ENCODE measurements around the gene GPATCH1.

Gene GPATCH1

DNA sequence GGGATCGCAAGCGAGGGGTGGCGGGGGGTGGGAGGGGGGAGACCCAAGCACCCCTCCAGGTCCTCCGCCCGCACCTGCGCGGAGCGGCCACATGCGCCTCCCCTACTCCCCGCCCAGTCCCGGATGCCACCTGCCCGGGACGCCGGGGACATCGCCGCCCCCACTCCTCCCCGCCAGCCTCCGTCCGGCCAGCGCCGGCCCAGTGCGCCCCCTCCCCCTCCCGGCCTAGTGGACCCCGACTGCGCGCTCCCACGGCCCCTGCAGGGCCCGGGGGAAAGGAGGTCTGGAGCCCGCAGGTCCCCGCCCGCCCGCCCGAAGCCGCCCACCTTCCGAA, 16.6 kb upstream of the GPATCH1 start:
- no peak for DNase-seq (ENCODE audit: low read depth)

DNA sequence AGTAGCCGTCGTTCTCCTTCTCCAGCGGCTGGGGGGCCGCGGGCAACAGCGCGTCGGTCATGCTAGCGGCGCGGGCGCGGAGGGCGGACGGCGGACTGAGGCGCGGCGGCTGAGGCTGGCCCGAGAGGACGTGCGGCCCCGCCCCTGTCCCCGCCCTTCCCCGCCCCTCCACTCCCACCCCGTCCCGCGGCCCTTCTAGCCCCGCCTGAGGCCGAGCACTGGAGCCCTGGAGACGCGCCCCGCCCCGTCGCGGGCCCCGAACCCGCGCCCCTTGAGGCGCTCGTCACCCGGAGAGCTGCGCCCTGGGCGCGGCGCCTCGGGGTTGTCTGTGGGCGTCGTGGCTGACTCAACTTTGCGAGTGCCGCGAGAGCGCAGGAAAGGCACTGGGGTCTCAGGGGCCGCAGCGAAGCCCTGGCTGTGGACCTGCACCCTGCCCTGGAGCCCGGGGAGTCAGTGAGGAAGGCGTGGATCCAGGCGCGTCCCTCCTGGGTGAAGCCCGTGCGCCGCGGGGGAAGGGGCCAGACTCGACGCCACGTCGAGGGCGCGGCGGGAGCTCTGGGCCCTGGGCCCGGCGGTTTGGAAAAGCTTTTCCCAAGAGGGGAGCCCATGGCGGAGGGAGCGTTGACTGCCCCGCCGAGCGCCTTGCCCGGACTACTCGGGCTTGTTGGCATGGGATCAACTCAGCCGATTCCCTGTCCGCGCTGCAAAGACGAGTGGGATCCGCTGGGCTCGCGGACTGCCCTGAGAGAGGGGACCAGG, 16.0 kb upstream of the GPATCH1 start, which contains the start of gene RHPN2:
Gene RHPN2, minus strand, starts transcription at position 97 of the 759 bp plus-strand sequence. Its CDS starts 36 bp downstream, at position 61.
- peak; percentile 53 for DNase-seq (ENCODE audit: low read depth)

DNA sequence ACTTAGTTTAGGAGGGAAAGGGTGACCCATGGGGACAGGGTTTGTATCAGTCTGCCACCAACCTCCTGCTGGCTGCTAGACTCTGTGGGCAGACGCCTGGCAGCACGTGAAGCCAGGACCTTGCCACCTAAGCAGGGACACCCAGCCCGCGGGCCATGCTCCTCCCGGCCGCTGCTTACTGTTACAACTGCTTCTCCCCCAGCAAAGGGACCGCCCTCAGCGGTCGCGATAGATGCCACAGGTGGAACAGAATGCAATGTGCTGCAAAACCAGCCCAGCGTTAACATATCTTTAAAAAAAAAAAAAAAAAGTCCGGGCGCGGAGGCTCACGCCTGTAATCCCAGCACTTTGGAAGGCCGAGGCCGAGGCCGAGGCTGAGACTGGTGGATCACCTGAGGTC, 14.4 kb upstream of the GPATCH1 start:
- no peak for DNase-seq (ENCODE audit: low read depth)

DNA sequence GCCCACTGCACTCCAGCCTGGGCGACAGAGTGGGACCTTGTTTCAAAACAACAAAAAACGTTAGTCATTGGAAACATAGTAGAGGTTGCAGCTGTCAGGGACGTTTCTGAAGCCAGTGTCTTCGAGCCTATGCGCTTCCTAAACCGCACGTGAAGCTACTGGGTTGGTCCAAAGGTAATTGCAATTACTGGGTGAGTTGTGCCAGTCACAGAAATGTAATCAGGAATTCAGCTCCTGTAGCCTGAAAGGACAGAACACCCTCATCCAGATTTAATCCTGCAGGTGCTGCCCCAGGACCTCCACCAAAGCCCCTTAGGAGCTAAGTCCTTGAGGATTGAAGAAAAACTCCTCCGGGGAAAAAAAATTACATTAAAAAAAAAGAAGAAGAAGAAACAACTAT, 13.9 kb upstream of the GPATCH1 start:
- no peak for DNase-seq (ENCODE audit: low read depth)

DNA sequence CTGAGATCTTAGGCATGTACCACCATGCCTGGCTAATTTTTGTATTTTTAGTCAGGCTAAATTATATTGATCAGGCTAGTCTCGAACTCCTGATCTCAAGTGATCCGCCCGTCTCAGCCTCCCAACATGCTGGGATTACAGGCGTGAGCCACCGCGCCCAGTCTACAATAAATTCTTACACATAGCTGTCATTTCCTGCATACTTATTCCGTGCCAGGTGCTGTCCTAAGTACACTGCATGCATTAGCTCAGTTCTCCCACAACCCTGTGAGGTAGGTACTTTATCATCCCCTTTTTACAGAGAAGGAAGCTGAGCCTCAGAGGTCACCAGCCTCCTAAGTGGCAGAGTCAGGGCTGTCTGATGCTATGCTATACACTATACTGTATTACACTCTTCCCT, 9.1 kb upstream of the GPATCH1 start:
- no peak for DNase-seq (ENCODE audit: low read depth)

DNA sequence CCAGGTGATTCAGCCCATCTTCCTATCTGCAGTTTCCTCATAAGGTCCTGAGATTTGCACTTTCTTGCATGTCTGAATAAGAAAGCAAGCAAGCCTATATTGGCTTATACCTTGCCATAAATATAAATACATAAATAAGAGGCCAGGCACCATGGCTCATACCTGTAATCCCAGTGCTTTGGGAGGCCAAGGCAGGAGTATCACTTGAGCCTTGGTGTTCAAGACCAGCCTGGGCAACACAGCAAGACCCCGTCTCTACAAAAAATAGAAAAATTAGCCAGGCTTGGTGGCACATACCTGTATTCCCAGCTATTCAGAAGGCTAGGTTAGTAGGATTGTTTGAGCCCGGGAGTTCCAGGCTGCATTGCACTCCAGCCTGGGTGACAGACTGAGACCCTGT, 5.5 kb upstream of the GPATCH1 start:
- DNase-seq (ENCODE audit: low read depth) = no peak

DNA sequence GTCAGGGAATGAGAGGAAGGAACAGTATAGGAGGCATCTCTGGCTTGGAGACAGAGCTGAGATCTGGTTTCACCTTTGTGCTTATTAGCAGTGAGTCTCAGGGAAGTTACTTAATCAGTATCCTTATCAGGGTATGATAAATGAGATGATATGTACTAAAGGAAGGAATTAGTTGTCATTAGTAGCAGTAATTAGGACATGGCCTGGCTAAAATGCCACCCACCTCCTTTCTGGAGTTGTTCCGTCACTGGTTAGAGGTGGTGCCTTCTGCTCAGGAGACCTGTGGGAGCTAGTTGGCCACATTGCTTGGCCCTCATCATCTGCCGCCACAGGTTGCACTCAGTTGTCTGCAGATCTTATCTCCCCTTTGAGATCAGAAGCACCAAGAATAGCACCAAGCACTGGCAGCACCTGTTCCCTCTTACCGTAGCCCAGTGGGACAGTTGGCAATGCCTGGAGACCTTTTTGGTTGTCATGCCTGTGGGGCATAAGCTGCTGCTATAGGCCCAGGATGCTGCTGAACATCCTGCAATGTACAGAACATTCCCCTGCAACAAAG, 4.7 kb downstream of the GPATCH1 start:
- no peak for DNase-seq (ENCODE audit: low read depth)

DNA sequence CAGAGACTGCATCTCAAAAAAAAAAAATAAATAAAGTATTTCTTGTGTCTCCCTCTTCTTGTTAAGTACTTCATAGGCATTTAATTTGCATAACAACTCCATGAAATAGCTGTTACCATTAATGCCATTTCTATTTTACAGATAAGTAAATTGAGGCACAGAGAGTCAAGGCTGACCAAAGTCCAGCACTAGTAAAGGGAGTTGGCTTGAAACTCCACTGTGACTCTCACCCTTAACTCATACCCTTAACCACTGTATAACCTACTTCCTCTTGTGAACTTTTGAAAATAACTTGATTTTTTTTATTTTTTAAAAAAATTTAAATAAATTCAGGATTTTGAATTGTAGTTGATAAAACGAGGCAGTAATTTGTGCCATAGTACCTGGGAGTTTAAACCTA, 6.0 kb downstream of the GPATCH1 start:
- no peak for DNase-seq (ENCODE audit: low read depth)

DNA sequence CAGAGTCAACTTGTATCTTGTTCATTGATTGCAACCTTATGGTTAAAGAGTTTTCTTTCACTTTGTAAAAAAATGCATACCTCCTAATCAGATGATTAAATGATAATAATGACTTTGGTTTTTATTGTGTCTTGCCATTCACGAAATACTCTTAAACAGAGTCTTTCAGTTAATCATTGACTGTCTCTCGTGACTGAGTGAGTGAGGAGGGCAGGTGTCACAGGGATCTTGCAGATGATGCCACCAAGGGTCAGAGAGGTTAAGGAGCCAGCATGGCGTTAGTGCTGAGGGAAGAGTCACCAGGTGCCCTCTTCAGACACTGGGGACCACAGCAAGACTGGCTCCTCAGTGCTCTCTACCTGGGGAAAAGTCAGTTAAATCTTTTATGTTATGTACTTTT, 8.0 kb downstream of the GPATCH1 start:
- no peak for DNase-seq (ENCODE audit: low read depth)

DNA sequence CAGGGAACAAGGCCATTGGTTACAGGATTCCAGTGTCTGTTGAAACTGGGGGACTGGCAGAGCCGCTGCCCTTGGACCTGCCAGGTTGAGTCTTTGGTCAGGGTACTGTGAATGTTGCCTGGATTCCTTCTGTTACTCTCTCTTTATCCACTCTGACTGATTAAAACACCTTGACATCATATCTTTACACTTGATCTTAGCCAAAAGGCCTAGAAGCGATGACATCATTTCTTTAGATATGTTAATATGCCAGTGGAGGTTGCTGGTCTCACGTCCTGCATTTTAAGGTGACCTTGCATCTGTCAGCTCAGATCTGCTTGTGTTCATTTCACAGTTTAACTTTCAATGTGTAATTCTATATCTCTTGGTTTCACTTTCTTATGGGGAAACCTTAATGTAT, 9.2 kb downstream of the GPATCH1 start:
- no peak for DNase-seq (ENCODE audit: low read depth)

DNA sequence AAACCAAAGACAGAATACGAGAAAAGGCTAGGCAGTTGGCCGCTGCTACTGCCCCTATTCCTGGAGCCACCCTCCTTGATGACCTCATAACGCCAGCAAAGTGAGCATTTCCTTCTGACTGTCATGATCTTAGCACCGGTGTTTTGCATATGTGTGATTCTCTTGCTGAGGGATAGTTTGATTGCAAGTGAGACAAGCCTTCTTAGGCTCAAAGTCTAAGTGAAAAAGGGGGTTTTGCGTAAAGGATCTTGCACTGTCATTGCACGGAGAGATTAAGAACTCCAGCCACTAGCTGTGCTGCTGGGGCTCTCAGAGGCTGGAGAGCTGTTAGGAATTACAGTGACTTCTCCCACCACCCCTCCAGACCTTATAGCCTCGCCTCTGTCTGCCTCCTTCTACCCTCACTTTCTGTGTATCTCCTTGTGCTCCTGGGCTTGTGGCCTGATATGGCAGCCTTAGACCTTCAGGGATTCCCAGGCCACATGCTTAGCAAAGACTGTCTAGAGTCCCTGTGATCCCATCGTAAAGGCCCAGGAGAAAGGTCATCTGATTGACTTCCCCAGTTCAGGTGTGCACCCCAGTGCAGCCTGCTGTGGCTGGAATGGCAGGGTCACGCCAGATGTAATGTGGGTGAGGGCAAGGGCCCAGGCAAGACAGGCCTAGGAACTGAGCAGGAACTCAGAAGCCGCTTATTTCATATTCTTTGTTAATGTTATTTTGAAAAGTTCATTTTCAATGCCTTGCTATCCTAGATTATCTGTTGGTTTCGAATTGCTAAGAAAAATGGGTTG, 12.6 kb downstream of the GPATCH1 start:
- DNase-seq (ENCODE audit: low read depth) = no peak

DNA sequence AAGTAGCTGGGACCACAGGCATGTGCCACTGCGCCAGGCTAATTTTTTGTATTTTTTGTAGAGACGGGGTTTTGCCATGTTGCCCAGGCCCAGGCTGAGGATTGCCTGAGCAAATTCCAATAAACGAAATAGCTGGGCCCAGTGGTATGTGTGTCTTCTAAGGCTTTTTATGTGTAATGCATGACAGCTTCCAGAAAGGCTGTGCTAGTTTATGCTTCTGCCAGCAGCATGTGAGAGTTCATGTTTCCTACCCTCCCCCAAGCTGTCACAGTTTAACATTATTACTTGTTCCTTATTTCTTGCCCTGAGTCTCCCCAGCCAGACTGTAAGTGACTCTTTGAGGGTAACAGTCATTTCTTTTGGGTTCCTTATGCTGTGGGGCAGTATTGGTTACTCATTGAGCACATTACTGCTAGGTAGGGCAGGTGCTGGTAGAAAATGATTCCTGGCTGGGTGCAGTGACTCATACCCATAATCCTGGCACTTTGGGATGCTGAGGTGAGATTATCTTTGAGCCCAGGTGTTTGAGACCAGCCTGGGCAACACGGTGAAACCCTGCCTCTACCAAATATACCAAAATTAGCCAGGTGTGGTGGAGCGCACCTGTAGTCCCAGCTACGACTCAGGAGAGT, 13.6 kb downstream of the GPATCH1 start:
- no peak for DNase-seq (ENCODE audit: low read depth)

DNA sequence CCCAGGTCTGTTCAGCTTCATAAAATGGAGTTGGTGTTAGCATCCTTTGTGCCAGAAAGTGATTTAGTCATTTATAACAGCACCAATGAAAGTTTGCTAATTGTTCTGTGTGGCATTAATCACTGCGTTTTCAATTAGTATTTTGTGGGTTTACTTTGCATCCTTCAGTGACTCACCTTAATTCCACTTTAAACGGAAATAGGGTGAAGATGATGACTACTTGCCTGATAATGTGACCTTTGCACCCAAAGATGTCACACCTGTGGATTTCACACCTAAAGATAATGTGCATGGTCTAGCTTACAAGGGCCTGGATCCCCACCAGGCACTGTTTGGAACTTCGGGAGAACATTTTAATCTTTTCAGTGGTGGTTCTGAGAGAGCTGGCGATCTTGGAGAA, 15.0 kb downstream of the GPATCH1 start:
- DNase-seq (ENCODE audit: low read depth) = no peak

DNA sequence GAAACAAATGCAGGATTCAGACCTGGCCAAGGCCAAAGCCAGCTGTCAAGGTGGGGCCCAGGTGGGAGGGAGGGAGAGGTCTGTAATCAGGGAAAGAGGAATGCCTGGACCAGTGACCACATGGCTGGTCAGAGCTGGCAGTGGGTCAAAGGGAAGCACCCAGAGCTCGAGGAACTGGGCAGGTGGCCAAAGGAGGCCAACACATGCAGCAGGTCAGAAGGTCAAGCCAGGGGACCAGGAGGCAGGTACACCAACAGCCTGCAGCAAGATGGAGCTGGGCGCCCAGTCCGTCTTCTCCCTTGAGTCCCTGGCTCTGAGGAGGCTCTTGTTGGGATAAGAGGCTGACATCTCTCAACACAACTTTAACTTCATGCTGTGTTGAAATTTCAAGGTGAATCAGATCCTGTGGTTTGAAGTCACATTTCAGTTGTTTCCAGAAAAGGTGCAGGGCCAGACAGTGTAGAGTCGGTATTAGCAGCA, 17.1 kb downstream of the GPATCH1 start:
- DNase-seq (ENCODE audit: low read depth) = no peak

DNA sequence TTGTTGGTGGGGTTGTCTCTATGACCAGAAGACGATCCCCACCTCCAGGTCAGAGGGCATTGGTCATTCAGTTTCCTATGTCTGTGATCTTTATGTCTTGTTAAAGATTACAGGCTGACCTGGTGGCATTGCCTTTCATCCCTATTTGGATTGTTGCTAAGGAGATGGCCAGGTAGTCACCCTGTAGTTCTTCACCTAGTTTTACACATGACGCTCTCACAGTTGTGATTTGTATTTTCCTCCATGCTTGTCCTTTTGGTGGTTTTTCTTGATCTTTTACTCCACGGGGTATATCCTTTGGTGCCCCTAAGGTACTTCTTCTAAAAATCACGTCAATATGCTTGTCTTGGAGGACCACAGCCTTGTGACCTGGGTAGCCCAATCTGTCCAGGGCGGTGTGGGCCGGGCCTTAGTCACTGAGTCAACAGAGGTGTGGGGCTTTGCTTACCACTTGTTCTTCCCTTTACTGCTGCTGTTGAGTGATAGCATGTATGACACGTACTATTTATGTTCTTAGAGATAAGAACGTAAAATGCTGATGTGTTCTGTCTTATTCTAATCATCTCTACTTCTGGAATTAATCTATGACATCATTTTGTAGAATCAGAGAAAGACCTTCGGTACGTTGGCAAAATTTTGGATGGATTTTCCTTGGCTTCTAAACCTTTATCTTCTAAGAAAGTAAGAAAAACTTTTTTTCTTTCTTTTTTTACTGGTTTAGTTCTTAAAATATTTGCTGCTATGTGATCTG, 20.1 kb downstream of the GPATCH1 start:
- no peak for DNase-seq (ENCODE audit: low read depth)

DNA sequence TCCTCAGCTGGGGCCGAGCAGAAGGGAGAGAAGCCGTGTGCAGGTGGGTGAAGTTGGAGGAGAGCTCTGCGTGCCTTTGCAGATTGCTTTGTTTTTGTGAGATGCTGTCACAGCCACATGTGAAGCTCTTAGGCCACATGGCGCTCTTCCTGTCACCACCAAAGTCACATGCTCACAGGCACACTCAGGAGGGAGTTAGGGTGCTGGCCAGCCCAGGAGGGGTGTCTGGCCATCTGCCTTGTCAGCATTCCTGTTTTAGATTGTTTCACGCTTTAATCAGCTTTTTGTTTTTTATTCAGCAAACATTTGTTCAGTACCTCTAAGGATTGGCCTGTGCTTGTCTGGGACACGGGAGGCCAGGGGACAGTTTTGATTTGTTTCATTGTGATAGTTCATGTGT, 21.9 kb downstream of the GPATCH1 start:
- no peak for DNase-seq (ENCODE audit: low read depth)

DNA sequence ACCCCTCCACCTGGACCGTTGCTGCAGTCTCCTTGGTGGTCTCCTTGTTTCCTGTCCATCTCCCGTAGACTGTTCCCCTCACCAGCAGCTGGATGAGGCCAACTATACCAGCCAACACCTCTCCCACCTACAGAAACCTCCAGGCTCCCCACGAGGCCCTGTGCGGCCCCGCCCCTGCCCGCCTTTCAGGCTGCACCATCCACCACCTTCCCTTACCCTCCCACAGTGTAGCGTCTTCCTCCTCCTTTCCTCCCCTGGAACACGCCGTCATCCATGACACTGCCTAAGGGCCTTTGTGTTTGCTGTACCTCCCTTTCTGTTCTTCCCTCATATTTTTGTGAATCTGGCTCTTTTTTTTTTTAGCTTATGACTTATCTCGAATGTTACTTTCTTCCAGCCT, 27.2 kb downstream of the GPATCH1 start:
- no peak for DNase-seq (ENCODE audit: low read depth)

DNA sequence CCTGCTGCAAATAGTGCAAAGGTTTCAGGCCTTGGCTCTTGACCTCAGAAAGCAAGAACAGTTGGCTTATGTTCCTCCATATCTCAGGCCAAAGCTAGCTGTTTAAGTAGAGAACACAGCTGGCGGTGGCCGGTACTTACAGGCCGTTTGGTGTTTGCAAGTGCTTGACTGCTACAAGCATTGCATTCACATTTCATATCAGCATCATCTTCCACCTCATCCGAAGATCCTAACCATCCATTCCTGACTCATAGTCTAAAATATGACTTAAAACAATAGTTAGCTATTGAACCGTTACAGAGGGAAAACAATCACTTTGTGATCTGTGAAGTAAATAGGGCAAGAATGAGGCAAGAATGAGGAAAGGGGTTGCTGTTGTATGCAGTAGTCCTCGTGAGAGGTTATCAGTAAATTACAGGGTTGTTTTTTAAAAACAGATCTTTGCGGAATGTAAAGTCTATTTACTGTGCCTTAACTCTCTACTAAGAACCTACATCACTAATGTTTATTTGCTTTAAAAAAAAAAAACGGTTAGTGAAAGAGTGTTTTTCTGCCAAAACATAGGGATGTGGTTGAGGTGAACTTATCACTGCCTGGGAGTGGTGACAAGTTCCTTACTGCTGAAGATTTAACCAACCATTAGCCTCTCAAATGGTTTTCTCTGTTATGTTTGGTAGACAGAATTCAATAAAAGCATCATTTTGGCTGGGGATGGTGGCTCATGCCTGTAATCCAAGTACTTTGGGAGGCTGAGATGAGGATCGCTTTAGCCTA, 29.3 kb downstream of the GPATCH1 start:
- DNase-seq (ENCODE audit: low read depth) = no peak

DNA sequence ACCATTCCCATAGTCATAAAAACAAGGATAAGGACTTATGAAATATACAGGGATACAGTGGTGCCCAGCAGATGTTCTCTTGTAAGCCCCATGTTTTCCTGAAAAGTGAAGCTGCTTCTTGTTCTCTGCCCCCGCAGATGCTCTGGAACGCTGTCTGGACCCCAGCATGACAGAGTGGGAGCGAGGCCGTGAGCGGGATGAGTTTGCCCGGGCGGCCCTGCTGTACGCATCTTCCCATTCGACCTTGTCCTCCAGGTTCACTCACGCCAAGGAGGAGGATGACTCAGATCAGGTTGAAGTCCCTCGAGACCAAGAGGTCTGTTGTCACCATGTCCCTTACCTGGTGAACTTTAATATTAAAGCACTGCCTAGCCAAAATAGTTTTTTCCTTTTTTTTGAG, 30.6 kb downstream of the GPATCH1 start:
- no peak for DNase-seq (ENCODE audit: low read depth)

DNA sequence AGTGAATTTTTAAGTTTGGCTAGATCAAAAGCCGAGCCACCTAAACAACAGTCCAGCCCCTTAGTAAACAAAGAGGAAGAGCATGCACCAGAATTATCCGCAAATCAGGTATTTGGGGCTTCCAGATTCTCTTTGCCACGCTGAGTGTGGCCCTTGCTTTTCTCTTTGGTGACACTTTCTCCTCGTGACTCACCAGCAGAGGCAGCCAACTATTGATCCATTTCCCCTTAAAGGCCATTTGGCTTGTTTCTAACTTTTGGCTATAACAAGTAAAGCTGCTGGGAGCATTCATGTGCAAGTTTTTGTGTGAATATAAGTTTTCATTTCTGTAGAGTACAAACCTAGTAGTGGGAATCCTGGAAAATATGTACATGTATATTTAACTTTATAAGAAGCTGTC, 33.3 kb downstream of the GPATCH1 start:
- no peak for DNase-seq (ENCODE audit: low read depth)

DNA sequence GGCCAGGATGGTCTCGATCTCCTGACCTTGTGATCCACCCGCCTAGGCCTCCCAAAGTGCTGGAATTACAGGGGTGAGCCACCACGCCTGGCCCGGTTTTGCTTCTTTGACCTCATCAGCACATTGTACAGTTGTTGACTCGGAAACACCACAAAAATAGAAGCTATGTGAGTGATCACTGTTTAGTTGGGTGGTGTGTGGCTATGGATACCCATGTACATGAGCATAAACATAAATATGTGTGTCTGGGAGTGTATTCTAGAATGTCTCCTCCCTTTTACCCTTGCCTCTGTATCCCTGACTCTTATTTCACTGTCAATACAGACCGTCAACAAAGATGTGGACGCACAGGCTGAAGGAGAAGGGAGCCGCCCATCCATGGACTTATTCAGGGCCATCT, 36.5 kb downstream of the GPATCH1 start:
- DNase-seq (ENCODE audit: low read depth) = no peak
